NCI-H2196 (cell line): ENCODE data around the gene BPIFB3.
A peak's percentile ranks its signal among the peaks of the same experiment; 100 is the strongest.

Experiments
- DNase-seq: peaks from one replicate; lab custom pipeline; 2025; ENCODE audit not compliant: unreplicated experiment; lab: John Stamatoyannopoulos, UW

Gene BPIFB3

GRCh38 chr20:33053291-33054106, at the start of gene BPIFB3:
BPIFB3 (plus strand) TSS chr20:33053903; CDS start chr20:33055436, 1,533 bp downstream.
- DNase-seq: no peak

GRCh38 chr20:33004141-33004751, 49.5 kb upstream of the BPIFB3 start, which contains the start of gene SUN5:
SUN5 (minus strand) TSS chr20:33004433; CDS start chr20:33004340, 93 bp downstream.
- DNase-seq: no peak

DNA sequence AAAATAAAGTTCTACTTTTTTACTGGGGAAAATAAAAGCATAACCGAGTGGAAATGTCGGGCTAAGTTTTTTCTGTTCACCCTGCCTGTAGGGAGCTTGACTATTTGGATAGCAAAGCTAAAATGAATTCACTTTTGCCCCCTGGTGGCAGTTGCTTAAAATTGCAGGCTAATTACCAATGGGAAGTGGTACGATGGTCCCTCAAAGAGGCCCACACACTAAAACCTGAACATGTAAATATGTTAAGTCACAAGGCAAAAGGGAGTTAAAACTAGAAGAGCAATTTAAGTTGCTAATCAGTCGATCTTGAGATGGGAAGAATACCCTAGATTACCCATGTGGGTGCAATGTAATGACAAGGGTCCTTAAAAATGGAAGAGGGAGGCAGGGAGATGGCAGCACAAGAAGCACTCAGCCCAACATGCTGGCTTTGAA, 48.6 kb upstream of the BPIFB3 start:
- DNase-seq: no peak

- DNase-seq: peak; percentile 64
Observed at GRCh38 chr20:33005908-33006775, 47.6 kb upstream of the BPIFB3 start.

DNA sequence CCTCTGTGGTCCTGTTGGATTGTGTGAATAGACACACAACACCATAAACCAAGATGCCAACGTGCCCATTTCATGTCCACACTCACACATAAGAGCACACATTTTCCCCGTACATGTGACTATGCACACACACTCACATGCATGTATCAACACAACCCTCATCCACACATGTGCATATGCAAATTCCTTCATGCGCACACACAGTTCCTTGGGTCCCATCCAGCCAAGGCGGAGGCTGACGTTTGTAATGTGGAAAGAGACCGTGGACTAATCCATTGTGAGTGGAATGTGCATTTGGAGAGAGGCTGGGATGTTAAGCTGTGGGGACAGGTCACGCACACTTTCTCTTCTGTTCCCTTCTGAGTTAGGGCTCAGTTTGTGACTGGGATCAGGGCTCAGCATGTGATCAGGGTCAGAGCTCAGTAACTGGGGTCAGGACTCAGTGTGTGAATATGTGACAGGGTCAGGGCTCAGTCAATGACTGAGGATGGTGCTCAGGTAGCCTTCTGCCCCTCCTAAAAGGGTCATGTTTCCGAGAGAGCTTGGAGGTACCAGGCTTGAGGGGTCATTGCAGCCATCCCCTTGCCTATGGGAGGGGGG, 46.8 kb upstream of the BPIFB3 start:
- no peak for DNase-seq

DNA sequence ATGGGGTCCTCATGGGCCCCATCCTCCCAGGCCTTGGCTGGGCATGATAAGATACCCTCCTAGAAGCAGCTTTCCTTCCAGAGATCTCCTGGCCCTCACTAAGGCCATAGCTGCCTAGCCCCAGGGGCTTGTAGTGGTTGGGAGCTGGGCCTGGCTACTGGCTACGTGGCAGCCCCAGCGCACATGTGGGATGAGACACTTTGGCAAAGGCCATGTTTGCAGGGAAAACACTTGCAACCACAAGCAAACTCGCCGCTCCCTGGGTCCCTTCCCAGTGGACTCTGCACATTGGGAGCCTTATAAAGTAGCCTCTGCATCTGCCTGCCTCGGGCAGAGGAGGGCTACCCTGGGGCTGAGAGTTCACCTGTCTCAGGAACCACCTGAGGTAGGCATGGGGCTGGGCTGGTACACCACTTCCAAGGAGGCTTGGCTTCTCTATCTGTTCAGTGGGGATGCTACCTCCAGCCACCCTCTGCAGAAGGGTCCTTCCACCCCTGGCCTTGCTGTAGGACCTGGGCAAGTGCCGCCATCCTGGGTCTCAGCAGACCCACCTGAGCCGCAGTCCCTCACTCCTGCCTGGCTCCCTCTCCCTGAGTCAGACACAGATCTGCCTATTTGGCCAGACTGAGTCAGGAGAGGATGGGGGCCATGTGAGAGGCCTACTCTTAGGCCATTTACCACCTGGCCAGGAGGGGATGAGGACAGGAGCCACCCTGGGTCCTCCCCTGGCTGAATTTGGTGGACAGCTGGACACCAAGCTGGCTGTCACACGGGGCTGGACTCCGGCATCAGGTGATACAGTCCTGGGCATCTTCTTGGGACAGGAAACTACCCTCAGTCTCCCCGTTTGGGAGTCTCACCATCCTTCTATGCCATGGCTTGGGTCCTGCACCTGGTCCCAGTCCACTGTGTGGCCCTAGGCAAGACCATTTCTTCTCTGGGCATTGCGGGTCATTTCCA, 46.0 kb upstream of the BPIFB3 start, which contains the start of gene BPIFB2:
Gene BPIFB2 (plus strand): TSS at position 329 of the 960 bp plus-strand sequence. CDS start 871 bp downstream, outside the sequence.
- no peak for DNase-seq

- DNase-seq: no peak
Observed at GRCh38 chr20:33008336-33009213, 45.1 kb upstream of the BPIFB3 start.

DNA sequence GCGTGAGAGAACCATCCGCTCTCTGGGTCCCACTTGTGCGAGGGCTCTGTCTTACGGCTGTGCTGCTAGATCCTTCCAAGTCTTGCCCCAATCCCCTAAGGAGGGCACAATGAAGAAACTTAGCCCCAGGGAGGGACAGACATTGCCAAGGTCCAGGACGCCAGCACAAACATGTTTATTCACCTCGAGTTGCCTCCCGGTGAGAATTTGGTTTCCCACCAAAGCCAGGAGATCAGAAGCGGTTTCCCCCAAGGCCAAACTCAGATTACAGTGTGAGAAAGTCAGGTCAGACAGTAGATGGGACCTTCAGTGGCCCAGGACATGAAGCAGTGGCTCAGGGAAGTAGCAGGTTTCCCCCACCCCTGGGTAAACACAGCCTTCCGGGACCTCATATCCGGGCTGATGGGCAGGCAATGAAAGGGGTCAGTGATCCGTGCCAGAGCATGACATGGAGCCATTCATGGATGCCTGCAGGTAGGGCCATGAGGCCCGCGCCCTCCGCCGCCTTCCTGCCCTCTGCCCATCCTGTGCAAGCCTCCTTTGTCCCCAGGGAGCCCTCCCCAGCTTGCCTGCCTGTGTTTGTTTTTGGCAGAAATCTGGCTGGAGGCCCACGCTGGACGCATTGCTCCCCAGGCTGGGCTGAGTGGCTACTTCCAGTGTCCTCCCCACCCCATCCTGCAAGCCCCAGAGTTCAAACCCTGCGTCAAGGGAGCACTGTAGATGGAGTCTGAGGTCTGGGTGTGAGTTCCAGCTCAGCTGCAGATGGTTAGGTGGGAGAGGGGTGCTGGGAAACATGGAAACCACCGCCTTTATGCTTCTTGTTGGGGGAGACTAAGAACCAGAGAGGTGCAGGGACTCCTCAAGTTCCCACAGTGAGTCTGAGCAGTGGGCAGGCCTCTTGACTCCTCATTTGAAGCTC, 44.2 kb upstream of the BPIFB3 start:
- peak; percentile 76 for DNase-seq

DNA sequence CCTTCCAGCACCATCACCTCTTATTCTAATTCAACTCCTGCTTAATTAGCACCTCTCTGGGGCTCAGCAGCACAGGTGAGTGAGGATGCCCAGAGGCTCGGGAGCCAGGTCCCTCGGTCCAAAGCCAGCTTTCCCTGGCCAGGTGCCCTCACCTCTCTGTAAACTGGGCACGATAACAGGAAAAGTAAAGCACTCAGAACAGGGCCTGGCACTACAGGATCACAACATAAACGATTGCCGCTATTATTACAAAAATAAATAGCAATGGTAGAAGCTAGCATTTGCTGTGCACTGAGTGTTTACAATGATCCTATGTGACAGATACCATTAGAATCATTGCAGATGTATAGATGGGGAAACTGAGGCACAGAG, 43.6 kb upstream of the BPIFB3 start:
- peak; percentile 10 for DNase-seq

DNA sequence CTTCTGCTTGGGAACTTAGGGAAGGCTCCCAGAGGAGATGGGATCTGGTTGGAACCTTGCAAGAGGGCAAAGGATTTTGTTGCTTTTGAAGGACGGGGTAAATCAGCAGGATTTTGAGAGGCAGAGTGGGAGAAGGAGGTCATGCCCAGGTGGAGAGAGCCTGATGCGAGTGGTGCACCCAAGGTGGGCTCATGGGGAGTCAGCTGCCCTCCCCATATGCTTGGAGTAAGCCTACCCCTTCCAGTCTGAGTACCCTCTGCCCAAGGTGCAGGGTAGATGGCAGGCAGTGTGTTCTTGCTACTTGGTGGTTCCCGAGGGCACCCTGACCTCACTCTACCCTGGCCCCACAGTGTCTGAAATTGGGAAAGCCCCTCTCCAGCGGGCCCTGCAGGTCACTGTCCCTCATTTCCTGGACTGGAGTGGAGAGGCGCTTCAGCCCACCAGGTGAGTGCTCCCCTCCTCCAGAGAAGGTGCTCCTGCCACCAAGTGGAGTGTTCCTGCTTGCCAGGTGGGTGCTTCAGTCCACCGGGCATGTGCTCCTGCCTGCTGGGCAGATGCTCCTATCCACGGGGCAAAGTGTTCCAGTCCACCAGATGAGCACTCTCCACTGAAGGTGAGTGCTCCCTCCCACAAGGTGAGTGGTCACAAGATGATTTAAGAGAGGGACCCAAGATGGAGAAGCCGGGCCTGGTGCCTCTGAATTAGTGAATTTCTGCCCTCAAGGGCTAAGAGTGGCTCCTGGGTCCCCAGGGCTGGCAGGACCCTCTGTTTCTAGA, 42.8 kb upstream of the BPIFB3 start:
- no peak for DNase-seq

GRCh38 chr20:33012327-33013189, 41.1 kb upstream of the BPIFB3 start:
- DNase-seq: no peak

DNA sequence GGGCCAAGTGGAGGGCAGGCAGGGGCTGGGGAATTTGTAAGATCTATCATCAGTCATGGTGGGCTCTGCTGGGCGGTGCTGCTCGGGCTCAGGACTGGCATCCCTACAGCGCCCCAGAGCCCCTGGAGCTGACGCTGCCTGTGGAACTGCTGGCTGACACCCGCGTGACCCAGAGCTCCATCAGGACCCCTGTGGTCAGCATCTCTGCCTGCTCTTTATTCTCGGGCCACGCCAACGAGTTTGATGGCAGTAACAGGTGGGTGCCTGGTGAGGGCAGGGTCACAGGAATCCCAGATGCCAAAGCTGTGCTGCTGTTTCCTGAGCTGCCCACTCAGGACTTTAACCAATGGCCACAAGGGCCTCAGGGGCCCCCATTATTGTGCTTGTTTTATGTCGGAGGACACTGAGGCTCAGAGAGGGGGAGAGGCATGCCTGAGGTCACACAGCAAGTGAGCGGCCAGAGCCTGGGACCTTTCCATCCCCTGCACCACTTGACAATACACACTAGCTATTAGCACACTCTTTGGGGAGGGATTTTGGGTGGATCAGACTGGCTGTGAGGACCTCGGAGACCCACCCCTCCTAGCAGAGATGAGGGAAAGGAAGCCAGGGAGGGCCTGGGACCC, 39.9 kb upstream of the BPIFB3 start:
- DNase-seq: no peak

DNA sequence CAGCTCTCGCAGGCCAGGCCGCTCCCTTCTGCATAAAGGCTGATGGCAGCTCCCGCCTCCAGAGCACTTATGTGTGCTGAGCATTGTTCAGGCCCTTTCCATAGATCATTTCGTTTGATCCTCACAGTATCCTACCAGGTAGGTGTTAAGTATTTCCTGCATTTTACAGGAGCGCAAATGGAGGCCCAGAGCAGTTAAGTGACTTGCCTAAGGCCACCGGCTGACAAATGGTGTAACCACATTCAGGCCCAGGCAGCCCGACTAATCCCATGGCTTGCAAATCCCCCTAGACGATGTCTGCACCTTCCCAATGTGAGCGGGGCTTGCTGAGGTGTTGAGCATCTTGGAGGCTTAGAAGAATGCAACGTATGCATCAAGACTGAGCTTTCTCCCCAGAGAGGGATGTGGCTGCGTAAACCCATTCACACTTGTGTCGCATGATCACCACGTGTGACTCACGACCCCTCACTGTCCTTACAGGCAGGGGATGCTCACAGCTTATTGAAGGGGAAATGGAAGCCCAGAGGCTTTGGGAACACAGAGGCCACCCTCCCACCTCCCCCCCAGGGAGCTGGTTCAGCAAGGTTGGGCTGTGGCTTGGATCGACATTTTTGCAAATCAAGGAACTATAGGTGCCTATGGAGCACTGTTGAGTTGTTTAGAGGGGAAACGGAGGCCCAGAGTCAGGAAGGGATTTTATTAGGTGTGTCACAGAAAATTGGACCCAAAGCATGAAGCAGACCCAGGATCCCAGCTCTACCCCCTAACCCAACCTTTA, 39.2 kb upstream of the BPIFB3 start:
- no peak for DNase-seq

DNA sequence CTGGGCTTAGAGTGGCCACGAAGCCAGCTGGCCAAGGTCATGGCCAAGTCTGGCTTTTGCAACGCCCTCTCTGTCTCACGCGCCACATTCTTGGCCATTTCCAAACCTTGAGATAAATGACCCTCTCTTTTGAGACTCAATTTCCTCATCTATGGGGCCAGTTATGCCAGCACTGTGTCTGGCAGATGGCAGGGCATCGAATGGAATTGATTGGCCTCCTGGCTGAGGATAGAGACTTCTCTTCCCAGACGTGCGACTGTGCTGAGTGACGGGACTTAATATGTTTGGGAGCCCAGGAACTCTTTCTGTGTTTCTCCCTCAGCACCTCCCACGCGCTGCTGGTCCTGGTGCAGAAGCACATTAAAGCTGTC, 38.6 kb upstream of the BPIFB3 start:
- DNase-seq: no peak
